GM12873 (cell line): ENCODE results near the gene CSE1L.

Experiments
- CTCF ChIP-seq: IDR thresholded peaks from 2 replicates; pipeline ENCODE4 v1.5.1; 2012; ENCODE audit warnings: low read depth, mild to moderate bottlenecking, moderate library complexity, low read length, control low read depth; ENCODE audit not compliant: insufficient read depth; ENCODE audit errors: missing control alignments

CSE1L gene

DNA sequence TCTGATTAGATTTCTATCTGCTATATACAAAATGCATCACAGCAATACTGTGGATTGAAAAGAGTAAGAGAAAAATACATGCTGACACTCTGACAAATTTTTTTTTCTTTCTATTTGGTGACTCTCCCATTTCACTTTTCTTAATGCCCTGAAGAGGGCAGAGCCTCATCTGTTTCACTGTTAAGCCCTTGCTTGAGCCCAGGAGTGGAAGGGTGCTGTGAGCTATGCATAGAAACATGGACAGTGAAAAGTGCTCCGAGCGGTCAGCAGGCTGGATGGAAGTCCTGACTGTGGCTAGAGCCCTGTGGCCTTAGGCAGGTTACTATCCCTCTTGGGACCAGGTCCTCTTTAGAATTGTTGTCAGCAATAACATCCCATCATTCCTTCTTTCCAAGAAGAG lies 17.4 kb upstream of the CSE1L start:
- TF ChIP-seq CTCF: peak; percentile 38

GRCh38 chr20:49029203-49029602 lies 16.9 kb upstream of the CSE1L start:
- TF ChIP-seq CTCF: no peak

- no peak for TF ChIP-seq CTCF
Measured at GRCh38 chr20:49030954-49031619, 15.0 kb upstream of the CSE1L start.

GRCh38 chr20:49032455-49032854 lies 13.7 kb upstream of the CSE1L start:
- no peak for TF ChIP-seq CTCF

DNA sequence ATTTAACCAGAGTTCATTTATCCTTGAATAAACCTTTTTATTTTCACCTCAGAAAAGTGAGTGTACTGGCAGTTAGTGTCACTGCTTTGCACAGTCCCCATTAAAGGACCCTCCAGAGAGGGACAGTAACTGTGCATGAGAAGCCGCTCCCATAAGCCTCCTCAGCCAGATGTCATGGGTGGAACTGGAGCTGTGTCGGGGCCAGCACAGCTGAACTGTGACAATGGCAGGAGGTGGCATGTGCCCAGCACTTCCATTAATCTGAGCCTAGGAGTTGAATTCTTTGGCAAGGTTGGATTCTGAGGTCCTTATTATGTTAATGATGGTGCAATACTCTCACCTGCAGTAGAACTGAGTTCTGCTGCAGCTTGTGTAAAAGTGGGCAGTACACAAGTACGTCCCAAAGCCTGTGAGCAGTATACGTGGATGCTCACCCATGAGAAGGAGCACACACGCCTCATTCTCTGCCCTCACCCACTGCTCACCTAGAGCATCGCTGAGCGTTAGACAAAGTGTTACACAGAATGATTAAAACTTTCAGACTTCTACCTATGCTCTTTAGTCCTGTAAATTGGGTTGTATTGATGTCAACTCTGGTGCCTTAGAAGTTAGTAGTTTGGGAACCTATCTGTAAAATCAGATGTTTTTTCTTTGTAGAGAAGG lies 11.9 kb upstream of the CSE1L start:
- no peak for TF ChIP-seq CTCF

DNA sequence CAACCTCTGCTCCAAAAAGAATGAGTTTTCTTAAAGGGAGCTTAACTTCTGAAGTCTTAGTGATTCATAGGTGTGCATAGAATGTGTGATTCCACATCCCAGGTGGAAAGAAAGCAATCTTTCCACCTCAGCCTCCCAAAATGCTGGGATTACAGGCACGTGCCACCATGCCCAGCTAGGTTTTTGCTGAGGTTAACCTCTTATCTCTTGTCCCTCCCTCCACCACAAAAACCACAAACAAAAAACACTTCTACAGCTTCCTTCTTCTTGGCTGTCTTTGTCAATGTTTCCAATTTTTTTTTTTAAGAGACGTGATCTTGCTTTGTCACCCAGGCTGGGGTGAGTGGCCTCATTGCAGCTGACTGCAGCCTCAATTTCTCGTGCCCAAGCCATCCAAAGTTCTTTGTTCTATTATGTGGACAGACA lies 8.1 kb upstream of the CSE1L start:
- TF ChIP-seq CTCF: no peak

- no peak for TF ChIP-seq CTCF
Measured at GRCh38 chr20:49039854-49040253, 6.3 kb upstream of the CSE1L start.
